GM18507 (cell line): ENCODE results near the gene TACC2.

ENCODE experiments used
- DNase-seq: peaks from one replicate; pipeline ENCODE4 v3.0.0; 2011; ENCODE audit warnings: low read depth; ENCODE audit not compliant: insufficient read length; ENCODE audit errors: extremely low spot score
- FAIRE-seq: peaks from 2 replicates; lab custom pipeline; 2011; peaks lifted over from hg19 to GRCh38; lab: Jason Lieb, UNC

Gene TACC2

GRCh38 chr10:122112625-122113160 is 123.7 kb downstream of the TACC2 start:
- DNase-seq (no peak), FAIRE-seq (no peak)

- DNase-seq (no peak), FAIRE-seq (no peak)
These were observed 124.4 kb downstream of the TACC2 start for GRCh38 chr10:122113161-122113944.

- no peak for FAIRE-seq
- no peak for DNase-seq
These were observed 125.2 kb downstream of the TACC2 start for GRCh38 chr10:122113945-122114747.

- FAIRE-seq, result no peak
- DNase-seq, result no peak
These were observed 126.9 kb downstream of the TACC2 start for GRCh38 chr10:122115874-122116273.

DNA sequence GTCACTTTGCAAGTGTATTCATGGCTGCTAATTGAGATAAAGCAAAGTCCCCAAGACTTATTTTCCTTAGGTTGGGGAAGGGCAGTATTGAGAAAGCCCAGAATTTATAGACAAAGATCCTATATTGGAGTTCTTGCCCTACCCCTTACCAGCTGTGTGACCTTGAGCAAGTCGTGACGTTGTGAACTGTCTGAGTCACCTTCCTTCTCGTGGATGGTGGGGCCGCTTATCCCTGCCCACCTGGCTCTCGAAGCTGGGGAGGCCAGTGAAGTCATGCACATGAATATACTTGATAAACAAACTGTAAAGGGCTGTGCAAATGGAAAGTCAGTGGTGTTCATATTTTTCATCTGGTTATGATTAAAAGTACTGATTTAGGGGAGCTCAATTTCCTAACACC is 127.4 kb downstream of the TACC2 start:
- DNase-seq (no peak), FAIRE-seq (no peak)

- FAIRE-seq, result no peak
- no peak for DNase-seq
These were observed 128.5 kb downstream of the TACC2 start for GRCh38 chr10:122117475-122117874.

DNA sequence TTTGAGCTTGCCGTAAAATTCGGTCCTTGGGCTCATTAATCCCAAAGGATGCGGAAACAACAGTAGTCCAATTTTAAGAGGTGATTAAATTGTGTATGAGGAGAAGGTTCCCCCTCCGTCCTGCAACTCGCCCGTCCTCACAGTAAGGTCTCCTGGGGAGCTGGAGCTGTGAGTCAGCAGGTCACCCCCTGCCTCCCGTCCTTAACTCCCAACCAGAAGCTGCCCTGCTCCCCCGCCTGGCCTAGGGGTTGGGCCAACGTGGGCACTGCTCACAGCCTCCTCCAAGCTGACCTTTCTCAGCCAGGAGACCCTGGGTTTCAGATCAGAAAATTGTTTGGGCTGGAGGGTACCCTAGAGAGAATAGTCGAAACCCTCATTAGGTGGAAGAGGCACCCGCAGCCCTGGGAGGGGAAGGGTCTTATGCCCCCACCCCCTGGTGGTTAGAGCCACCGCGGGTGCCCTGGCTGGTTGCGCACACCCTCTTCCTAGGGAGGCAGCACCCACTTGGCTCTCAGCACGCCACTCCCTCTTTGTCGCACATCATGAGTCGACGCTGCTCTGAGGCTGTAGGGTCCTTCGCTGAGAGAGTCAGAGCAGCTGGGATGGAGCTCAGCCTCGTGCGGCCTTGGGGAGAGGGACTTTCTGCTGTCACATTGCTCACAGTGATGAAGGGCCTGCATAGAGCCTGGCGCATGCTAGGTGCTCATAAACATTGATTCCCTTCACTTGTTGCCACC is 131.2 kb downstream of the TACC2 start:
- no peak for FAIRE-seq
- no peak for DNase-seq

- FAIRE-seq (no peak), DNase-seq (no peak)
These were observed 132.1 kb downstream of the TACC2 start for GRCh38 chr10:122121059-122121458.

DNA sequence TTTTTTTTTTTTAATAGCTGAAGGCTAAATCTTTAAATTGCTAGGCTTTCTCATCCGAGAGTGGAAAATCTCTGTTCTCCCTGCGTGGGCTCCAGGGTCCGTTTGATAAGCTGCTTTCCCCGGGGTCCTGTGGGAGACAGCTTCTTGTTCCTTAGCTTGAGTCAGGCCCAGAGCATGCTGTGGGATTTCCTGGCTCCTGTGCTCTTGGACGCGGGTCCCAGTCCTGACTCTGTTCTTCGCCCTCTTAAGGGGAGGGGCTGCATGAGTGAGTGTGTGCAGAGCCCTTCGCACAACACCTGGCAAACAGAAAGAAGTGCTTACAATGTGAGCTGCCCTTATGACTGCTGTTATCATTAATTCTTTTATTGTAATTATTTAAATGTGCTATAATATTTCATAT is 133.5 kb downstream of the TACC2 start:
- FAIRE-seq (no peak), DNase-seq (no peak)

DNA sequence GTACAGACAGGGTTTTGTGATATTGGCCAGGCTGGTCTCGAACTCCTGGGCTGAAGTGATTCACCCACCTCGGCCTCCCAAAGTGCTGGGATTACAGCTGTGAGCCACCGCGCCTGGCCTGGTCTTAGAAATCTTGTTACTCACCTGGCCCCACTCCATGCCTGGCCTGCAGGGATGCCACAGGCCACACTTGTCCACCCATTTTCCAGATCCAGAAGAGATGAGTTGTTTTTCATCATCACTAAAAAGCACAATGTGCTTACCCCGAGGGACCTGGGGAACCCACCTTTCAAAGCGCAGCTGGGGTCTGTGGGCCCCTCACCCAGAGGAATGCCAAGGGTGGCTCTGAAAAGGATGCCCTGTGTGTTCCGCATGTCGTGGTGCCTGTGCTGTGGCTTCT is 134.2 kb downstream of the TACC2 start:
- FAIRE-seq, result no peak

GRCh38 chr10:122124342-122124741 is 135.4 kb downstream of the TACC2 start:
- DNase-seq (no peak), FAIRE-seq (no peak)

More for the DNA sequence above, 134.2 kb downstream of the TACC2 start:
- no peak for DNase-seq

GRCh38 chr10:122124808-122125207 is 135.8 kb downstream of the TACC2 start:
- FAIRE-seq (no peak), DNase-seq (no peak)

DNA sequence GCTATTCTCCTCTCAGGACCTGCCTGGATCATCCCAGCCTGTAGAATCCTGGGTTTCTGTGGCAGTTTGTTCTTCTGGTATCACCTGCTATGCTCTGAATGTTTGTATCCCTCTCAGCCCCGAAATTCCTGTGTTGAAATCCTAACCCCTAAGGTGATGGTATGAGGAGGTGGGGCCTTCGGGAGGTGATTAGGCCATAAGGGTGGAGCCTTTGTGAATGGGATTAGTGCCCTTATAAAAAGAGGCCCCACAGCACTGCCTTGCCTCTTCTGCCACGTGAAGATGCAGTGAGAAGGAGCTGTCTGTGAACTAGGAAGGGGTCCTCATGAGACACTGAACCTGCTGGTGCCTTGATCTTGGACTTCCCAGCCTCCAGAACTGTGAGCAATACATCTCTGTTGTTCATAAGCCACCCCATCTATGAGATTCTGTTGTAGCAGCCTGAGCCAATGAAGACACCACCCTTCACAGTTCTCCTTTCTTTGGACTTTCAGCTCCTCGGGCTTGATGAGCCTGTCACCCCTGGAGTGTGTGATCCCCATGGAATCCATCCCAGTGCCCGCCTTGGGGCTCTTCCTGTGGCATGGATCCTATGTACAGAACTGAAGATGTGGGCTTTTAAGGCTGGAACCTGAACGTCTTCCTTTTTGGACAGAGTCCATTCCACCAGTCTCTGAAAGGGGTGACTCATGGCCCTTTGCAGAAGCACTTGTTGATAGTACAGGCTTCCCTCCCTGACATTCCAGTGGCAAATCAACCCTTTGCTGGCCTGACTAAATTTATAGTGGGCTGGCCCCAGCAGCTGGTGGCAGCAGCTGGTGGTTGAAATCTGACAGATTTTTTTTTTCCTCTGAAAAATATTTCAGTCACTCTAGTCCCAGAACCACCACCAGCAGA is 138.0 kb downstream of the TACC2 start:
- no peak for FAIRE-seq

DNA sequence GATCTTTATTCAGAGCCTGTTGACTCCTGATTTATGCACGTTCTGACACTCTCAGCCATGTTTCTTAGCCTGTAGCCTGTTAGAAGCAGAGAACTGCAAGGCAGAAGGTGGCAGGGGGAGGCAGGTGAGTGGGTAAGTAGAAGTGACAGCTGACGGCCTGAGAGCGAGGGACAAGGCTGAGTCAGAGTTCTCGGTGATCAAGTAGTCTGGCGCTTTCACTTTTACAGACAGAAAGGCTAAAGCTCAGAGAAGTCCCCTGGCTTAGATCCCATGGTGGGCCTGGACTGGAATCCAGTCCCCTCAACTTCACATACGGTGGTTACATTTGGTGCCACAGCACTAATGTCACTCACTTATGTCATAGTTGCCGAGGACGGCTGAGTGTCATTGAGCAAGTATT is 139.0 kb downstream of the TACC2 start:
- FAIRE-seq (no peak), DNase-seq (no peak)

More for the DNA sequence above, 138.0 kb downstream of the TACC2 start:
- no peak for DNase-seq

DNA sequence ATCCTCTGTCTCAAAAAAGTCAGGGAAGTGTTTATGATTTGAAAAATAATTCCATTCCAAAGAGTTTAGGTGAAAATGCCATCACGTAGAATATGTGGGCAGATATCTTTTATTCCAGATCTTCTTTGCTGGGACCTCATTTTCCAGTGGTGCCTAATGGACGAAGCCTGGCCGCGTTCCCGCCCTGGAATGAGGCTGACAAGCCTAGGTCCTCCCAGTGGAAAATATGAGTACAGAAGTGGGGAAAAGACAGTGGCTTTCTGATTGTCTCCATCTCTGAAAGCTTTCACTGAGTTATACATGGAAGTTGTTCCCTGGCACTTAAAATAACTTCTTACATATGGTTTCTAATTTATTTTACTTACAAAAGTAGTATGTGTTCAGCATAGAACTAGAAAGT is 139.4 kb downstream of the TACC2 start:
- FAIRE-seq, result no peak
- DNase-seq, result no peak

- FAIRE-seq (no peak), DNase-seq (no peak)
These were observed 141.6 kb downstream of the TACC2 start for GRCh38 chr10:122130474-122131110.

GRCh38 chr10:122132331-122132755 is 143.4 kb downstream of the TACC2 start:
- DNase-seq (no peak), FAIRE-seq (no peak)

GRCh38 chr10:122132882-122133565 is 144.1 kb downstream of the TACC2 start:
- FAIRE-seq, result no peak
- DNase-seq, result no peak
